HFFc6 (cell line): Measurements from ENCODE around the gene TMEM134. TPM values are rescaled to one million over a fixed set of nuclear protein-coding genes. Genes with fewer than 3 reads are reported as not detected.
A peak's percentile ranks its signal among the peaks of the same experiment; 100 is the strongest.

Experiments
- DNase-seq: peaks from one replicate; pipeline ENCODE4 v3.0.0-alpha.2; 2018
- H3K27ac Mint-ChIP-seq: 2 replicates; pipeline ENCODE4 v1.8.0; 2020; ENCODE audit warnings: mild to moderate bottlenecking, mixed read lengths
- H3K27me3 Mint-ChIP-seq: 2 replicates; pipeline ENCODE4 v1.8.0; 2021; ENCODE audit warnings: mild to moderate bottlenecking, moderate library complexity, mixed read lengths; ENCODE audit not compliant: insufficient read depth
- H3K36me3 Mint-ChIP-seq: 2 replicates; pipeline ENCODE4 v1.8.0; 2021; ENCODE audit warnings: low read depth, mixed read lengths
- H3K4me1 Mint-ChIP-seq: 2 replicates; pipeline ENCODE4 v1.8.0; 2020; ENCODE audit warnings: low read depth, mixed read lengths
- H3K4me3 Mint-ChIP-seq: 2 replicates; pipeline ENCODE4 v1.8.0; 2020; ENCODE audit warnings: mild to moderate bottlenecking, moderate library complexity, mixed read lengths
- H3K9me3 Mint-ChIP-seq: 2 replicates; pipeline ENCODE4 v1.8.0; 2020; ENCODE audit warnings: mild to moderate bottlenecking, mixed read lengths
- total RNA-seq, 6 experiments: library from RNA; stranded (reverse); fragmentation: NEBNext Ultra II Directional; extraction: Animal tissue kit (Norgen Biotek cat#: 25700); gene quantifications; 2 replicates in 1 of 6; 3 replicates in 5 of 6; pipeline ENCODE4 v1.2.3, GENCODE V29; 2021
- TF ChIP-seq, protein P1 (sequence below): fragments of 200-600 bp; sonication (generic); IDR thresholded peaks from 2 replicates; pipeline ENCODE4 v1.5.0; 2021; ENCODE audit warnings: antibody characterized with exemption, mild to moderate bottlenecking

The TMEM134 gene
- total RNA-seq, 6 experiments from 2014 or later, result 28.5 to 43.7 (median 32.2) TPM

DNA sequence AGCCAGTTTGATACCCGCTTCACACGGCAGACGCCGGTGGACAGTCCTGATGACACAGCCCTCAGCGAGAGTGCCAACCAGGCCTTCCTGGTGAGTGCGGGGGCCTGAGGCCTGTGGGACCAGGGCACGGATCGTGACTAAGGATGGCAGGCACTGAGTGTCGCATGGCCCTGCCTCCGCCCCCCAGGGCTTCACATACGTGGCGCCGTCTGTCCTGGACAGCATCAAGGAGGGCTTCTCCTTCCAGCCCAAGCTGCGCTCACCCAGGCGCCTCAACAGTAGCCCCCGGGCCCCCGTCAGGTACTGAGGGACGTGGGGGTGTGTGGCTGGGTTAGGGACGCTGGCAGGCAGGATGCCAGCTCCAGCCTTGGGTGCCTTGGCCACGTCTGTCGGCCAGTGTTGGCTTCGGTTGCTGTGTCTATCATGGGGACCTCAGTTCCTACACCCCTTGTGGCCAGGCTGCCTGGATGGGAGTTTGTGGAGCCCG, 34.6 kb downstream of the TMEM134 start:
- DNase-seq, result no peak
- Mint-ChIP-seq H3K27ac (no peak overlapping the region), H3K9me3 (no peaks in the 10 kb centered on the region), H3K4me1 (no peaks in the 10 kb centered on the region), H3K4me3 (no peak overlapping the region), H3K36me3 (peaks cover 8% of the 10 kb centered on the region), H3K27me3 (peaks cover 6% of the 10 kb centered on the region)
- TF ChIP-seq, protein P1, sequence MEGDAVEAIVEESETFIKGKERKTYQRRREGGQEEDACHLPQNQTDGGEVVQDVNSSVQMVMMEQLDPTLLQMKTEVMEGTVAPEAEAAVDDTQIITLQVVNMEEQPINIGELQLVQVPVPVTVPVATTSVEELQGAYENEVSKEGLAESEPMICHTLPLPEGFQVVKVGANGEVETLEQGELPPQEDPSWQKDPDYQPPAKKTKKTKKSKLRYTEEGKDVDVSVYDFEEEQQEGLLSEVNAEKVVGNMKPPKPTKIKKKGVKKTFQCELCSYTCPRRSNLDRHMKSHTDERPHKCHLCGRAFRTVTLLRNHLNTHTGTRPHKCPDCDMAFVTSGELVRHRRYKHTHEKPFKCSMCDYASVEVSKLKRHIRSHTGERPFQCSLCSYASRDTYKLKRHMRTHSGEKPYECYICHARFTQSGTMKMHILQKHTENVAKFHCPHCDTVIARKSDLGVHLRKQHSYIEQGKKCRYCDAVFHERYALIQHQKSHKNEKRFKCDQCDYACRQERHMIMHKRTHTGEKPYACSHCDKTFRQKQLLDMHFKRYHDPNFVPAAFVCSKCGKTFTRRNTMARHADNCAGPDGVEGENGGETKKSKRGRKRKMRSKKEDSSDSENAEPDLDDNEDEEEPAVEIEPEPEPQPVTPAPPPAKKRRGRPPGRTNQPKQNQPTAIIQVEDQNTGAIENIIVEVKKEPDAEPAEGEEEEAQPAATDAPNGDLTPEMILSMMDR, result no peak

DNA sequence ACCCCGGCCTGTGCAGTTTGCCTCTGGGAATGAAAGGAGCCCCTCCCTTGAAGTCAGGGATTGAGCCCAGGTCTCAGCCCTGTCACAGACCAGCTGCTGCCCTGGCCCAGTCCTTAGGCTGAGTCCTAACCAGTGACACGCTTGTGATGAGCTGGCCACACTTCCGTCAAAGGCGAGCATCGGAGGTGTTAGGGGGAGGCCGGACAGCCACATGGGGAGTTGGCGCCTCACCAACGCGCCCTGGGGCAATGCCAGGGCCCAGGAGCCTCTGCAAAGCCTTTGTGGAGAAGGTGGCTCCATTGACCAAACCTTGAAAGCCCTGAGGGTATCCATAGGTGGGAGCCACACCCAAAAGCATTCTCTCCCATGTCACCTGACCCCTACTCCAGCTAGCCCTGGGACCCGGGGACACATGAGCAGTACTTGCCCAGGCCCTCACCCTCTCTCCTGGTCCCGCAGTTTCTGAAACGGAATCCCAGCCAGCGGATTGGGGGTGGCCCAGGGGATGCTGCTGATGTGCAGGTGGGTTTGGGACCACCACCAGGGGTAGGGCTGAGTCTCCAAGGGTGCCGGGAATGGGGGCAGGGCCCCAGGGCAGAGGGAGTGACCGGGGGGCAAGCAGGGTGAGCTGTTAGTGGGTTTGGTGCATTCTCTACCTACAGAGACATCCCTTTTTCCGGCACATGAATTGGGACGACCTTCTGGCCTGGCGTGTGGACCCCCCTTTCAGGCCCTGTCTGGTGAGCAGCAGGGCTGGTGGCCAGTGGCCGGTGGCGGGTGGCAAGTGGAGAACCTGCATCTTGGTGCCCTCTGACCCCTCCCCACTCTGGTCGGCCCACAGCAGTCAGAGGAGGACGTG, 35.3 kb downstream of the TMEM134 start:
- DNase-seq, result no peak
- TF ChIP-seq, protein P1, result no peak
- no peak overlapping the region for H3K4me3 Mint-ChIP-seq

DNA sequence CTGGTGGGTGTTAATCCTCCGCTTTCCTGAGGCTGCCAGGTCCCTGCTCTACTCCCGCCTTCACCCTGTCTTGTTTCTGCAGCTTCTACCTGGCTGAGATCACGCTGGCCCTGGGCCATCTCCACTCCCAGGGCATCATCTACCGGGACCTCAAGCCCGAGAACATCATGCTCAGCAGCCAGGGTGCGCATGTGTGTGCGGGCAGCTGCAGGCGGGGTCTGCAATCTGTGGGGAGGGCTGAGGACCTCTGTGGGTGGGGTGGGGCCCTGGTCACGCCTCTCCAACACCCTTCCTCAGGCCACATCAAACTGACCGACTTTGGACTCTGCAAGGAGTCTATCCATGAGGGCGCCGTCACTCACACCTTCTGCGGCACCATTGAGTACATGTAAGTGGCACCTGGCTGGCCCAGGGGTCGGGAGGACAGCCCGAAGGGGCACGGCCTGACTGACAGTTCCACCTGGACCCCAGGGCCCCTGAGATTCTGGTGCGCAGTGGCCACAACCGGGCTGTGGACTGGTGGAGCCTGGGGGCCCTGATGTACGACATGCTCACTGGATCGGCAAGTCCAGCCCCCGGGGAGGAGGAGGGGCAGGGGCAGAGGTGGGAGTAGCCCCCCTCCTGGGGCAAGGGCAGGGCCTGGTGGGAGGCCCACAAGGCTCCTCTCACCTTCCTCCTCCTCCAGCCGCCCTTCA, 36.2 kb downstream of the TMEM134 start:
- Mint-ChIP-seq H3K36me3 (peaks cover 8% of the 10 kb centered on the region), H3K27ac (no peak overlapping the region), H3K9me3 (no peaks in the 10 kb centered on the region), H3K4me3 (no peak overlapping the region), H3K4me1 (peaks cover 4% of the 10 kb centered on the region; the same call in 1 of the 2 replicates), H3K27me3 (peaks cover 2% of the 10 kb centered on the region)
- no peak for DNase-seq
- TF ChIP-seq, protein P1, result no peak

More for the DNA sequence above, 35.3 kb downstream of the TMEM134 start:
- H3K27ac Mint-ChIP-seq, result no peak overlapping the region
- H3K9me3 Mint-ChIP-seq, result no peaks in the 10 kb centered on the region
- peaks cover 2% of the 10 kb centered on the region for H3K27me3 Mint-ChIP-seq
- H3K4me1 Mint-ChIP-seq, result no peaks in the 10 kb centered on the region
- H3K36me3 Mint-ChIP-seq, result peaks cover 8% of the 10 kb centered on the region

DNA sequence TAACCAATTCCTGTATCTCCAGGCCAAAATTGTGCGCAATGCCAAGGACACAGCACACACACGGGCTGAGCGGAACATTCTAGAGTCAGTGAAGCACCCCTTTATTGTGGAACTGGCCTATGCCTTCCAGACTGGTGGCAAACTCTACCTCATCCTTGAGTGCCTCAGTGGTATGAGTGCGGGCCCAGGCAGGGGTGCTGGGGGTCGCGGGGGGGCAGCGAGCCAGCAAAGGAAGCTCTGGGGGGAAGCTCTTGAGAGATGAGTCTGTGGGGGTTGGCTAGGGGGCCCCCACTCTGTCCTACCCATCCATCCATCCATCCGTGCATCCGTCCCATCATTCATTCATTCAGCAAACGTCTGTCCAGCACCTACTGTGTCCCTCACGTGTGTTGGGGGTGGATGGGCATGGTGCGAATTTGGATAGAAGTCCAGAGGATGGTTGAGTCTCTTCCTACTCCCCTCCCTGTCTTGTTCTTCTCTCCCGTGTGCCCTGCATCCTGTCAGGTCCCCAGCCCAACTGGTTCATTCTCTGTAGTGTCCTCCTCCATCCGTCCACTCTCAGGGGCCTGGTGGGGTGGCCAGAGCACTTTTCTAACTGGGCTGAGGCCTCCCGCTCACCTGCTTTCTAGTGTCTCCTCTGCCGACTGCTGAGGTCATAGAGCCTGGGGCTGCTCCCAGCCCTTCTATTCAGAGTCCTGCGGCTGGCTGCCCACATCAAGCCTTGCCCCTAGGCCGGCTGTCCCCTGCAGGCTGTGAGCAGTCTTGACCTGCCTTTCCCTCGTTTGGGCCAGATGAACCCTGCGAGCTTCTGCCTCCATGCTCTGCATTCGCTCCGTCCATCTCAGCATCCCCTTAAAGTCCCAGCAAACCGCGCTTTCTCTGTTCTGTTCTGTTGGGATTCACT, 37.5 kb downstream of the TMEM134 start:
- Mint-ChIP-seq H3K27ac (no peak overlapping the region), H3K4me3 (no peak overlapping the region), H3K27me3 (peaks cover 2% of the 10 kb centered on the region), H3K4me1 (peaks cover 6% of the 10 kb centered on the region; the same call in 1 of the 2 replicates), H3K36me3 (peaks cover 8% of the 10 kb centered on the region), H3K9me3 (no peaks in the 10 kb centered on the region)
- no peak for DNase-seq
- TF ChIP-seq, protein P1, result no peak

DNA sequence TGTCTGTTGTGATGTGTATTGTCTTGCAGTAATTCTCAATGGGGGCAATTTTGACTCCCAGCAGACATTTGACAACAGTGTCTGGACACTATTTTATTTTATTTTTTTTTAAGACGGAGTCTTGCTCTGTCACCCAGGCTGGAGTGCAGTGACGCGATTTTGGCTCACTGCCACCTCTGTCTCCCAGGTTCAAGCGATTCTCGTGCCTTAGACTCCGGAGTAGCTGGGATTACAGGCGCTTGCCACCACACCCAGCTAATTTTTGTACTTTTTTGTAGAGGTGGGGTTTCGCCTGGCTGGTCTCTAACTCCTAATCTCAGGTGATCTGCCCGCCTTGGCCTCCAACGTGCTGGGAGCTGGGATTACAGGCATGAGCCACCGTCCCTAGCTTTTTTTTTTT, 39.3 kb downstream of the TMEM134 start:
- TF ChIP-seq, protein P1, result no peak
- Mint-ChIP-seq H3K4me1 (peaks cover 6% of the 10 kb centered on the region; the same call in 1 of the 2 replicates), H3K4me3 (peak overlapping the region; percentile 96), H3K27me3 (no peaks in the 10 kb centered on the region; the same call in none of the 2 replicates), H3K9me3 (no peaks in the 10 kb centered on the region), H3K27ac (no peak overlapping the region), H3K36me3 (peaks cover 8% of the 10 kb centered on the region)
- no peak for DNase-seq
